Measurements from ENCODE around the gene RAD23A.
"Not testable (repeated sequence)": the region's sequence is repeated elsewhere in the genome, so short reads cannot be mapped to it uniquely, and the experiment has no call there.

DNA sequence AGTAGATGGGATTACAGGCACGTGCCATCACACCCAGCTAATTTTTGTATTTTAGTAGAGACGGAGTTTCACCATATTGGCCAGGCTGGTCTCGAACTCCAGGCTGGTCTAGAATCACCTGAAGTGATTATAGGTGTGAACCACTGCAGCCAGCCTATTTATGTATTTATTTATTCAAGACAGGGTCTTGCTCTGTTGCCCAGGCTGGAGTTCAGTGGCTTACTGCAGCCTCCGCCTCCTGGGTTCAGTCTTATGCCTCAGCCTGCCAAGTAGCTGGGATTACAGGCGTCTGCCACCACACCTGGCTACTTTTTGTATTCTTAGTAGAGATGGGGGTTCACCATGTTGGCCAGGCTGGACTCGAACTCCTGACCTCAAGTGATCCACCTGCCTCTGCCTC is 6.4 kb downstream of the RAD23A start:
- TF ChIP-seq REST (IDR thresholded peaks at IDR 0.05; ENCODE audit: borderline replicate concordance); MXI1 (conservative IDR thresholded peaks at IDR 0.05; ENCODE audit: poor library complexity, severe bottlenecking); POLR2AphosphoS5 (IDR thresholded peaks at IDR 0.05); EZH2 (IDR thresholded peaks at IDR 0.05; ENCODE audit: borderline replicate concordance, insufficient read depth, low read length, poor library complexity, severe bottlenecking): not testable (repeated sequence)
- TF ChIP-seq, protein P1, sequence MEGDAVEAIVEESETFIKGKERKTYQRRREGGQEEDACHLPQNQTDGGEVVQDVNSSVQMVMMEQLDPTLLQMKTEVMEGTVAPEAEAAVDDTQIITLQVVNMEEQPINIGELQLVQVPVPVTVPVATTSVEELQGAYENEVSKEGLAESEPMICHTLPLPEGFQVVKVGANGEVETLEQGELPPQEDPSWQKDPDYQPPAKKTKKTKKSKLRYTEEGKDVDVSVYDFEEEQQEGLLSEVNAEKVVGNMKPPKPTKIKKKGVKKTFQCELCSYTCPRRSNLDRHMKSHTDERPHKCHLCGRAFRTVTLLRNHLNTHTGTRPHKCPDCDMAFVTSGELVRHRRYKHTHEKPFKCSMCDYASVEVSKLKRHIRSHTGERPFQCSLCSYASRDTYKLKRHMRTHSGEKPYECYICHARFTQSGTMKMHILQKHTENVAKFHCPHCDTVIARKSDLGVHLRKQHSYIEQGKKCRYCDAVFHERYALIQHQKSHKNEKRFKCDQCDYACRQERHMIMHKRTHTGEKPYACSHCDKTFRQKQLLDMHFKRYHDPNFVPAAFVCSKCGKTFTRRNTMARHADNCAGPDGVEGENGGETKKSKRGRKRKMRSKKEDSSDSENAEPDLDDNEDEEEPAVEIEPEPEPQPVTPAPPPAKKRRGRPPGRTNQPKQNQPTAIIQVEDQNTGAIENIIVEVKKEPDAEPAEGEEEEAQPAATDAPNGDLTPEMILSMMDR (IDR thresholded peaks at IDR 0.05; ENCODE audit: poor library complexity, severe bottlenecking), result not testable (repeated sequence)
